GM23248 (cell line): ENCODE results near the gene MB. TPM values are rescaled to one million over a fixed set of nuclear protein-coding genes. Genes with fewer than 3 reads are reported as not detected.

Experiments
- DNase-seq: peaks from one replicate; pipeline ENCODE4 v3.0.0-alpha.2; 2015
- H2AFZ ChIP-seq: fragments of 200-600 bp; sonication (generic); 2 replicates; pipeline ENCODE4 v1.6.1; 2016; ENCODE audit warnings: antibody characterized with exemption
- H3F3A ChIP-seq: fragments of 200-600 bp; sonication (generic); 2 replicates; pipeline ENCODE4 v1.6.1; 2016; ENCODE audit warnings: mild to moderate bottlenecking, antibody characterized with exemption, mixed run types; ENCODE audit not compliant: insufficient read depth
- H3K27ac ChIP-seq: fragments of 200-600 bp; sonication (generic); 2 replicates; pipeline ENCODE4 v1.5.1; 2016; ENCODE audit warnings: mild to moderate bottlenecking
- H3K27me3 ChIP-seq: fragments of 200-600 bp; sonication (generic); replicated peaks from 2 replicates; pipeline ENCODE4 v1.6.1; 2016; ENCODE audit warnings: mild to moderate bottlenecking; ENCODE audit not compliant: insufficient read depth
- H3K36me3 ChIP-seq: fragments of 200-600 bp; sonication (generic); 2 replicates; pipeline ENCODE4 v1.6.1; 2016; ENCODE audit warnings: low read depth, mild to moderate bottlenecking
- H3K4me1 ChIP-seq: fragments of 200-600 bp; sonication (generic); 2 replicates; pipeline ENCODE4 v1.6.1; 2016; ENCODE audit warnings: mild to moderate bottlenecking; ENCODE audit not compliant: insufficient read depth
- H3K4me2 ChIP-seq: fragments of 200-600 bp; sonication (generic); one replicate; pipeline ENCODE4 v1.6.1; 2016; ENCODE audit warnings: mild to moderate bottlenecking; ENCODE audit not compliant: unreplicated experiment
- H3K4me3 ChIP-seq: fragments of 200-600 bp; sonication (generic); 2 replicates; pipeline ENCODE4 v1.5.1; 2016; ENCODE audit warnings: mild to moderate bottlenecking
- H3K79me2 ChIP-seq: fragments of 200-600 bp; sonication (generic); 2 replicates; pipeline ENCODE4 v1.6.1; 2016; ENCODE audit warnings: mild to moderate bottlenecking; ENCODE audit not compliant: insufficient read depth
- H3K9ac ChIP-seq: fragments of 200-600 bp; sonication (generic); 2 replicates; pipeline ENCODE4 v1.6.1; 2016; ENCODE audit warnings: mild to moderate bottlenecking
- H3K9me2 ChIP-seq: fragments of 200-600 bp; sonication (generic); 2 replicates; pipeline ENCODE4 v1.6.1; 2016; ENCODE audit warnings: mixed run types, mild to moderate bottlenecking, moderate library complexity; ENCODE audit not compliant: insufficient read depth
- H3K9me3 ChIP-seq: fragments of 200-600 bp; sonication (generic); one replicate; pipeline ENCODE4 v1.6.1; 2017; ENCODE audit warnings: low read depth
- H4K20me1 ChIP-seq: fragments of 200-600 bp; sonication (generic); 2 replicates; pipeline ENCODE4 v1.6.0; 2016; ENCODE audit not compliant: insufficient read depth
- EZH2 ChIP-seq: fragments of 200-600 bp; sonication (generic); IDR thresholded peaks from 2 replicates; pipeline ENCODE4 v1.6.1; 2018; ENCODE audit warnings: antibody characterized with exemption, mild to moderate bottlenecking; ENCODE audit not compliant: insufficient read depth, poor library complexity, severe bottlenecking
- EZH2phosphoT487 ChIP-seq: fragments of 200-600 bp; sonication (generic); IDR thresholded peaks from 2 replicates; pipeline ENCODE4 v1.6.1; 2018; ENCODE audit warnings: antibody characterized with exemption, moderate library complexity, mild to moderate bottlenecking, low read depth; ENCODE audit not compliant: insufficient read depth
- WGBS, 2 experiments: methylation state at CpG; one replicate each; pipeline ENCODE4 v1.1.6; 2015 to 2017; ENCODE audit warnings: low lambda C conversion rate in 2 of 2, low coverage in 1 of 2; ENCODE audit errors: missing lambda C conversion rate in 2 of 2; 5-methylcytosine and 5-hydroxymethylcytosine counted together
- in situ Hi-C: fragments of 300-500 bp; cut with MboI; formaldehyde crosslinking; loops from 2 replicates; pipeline ENCODE4 v1.15.0; 2020
- polyA plus RNA-seq: library from polyadenylated mRNA; unstranded; fragments of >200 nt; fragmentation: Nextera tagmentation; extraction: Ambion mirVana; gene quantifications from 2 replicates; pipeline ENCODE4 v1.2.1, GENCODE V29; 2016
- total RNA-seq: library from RNA; depleted of rRNA; stranded (reverse); fragments of >200 nt; shearing (Covaris generic); gene quantifications from 2 replicates; pipeline ENCODE4 v1.2.3, GENCODE V29; 2014

Gene MB
- total and polyA plus RNA-seq, 2 experiments from 2014 or later = not detected

- Histone ChIP-seq H3K79me2 (no peaks in the 10 kb centered on the region), H3K27ac (no peak overlapping the region), H3K9ac (no peak overlapping the region), H2AFZ (no peak overlapping the region), H3K4me2 (no peak overlapping the region), H3K9me3 (no peaks in the 10 kb centered on the region), H3K4me3 (no peak overlapping the region), H3K36me3 (no peaks in the 10 kb centered on the region), H3K27me3 (peaks cover 7% of the 10 kb centered on the region; the same call in 1 of the 2 replicates), H3F3A (no peaks in the 10 kb centered on the region), H3K9me2 (no peaks in the 10 kb centered on the region), H4K20me1 (no peaks in the 10 kb centered on the region), H3K4me1 (0 out of 2 replicates have a peak, but pooled peaks cover 5% of the 10 kb centered on the region)
- DNase-seq = no peak
- 87 to 90% methylated on average over 6 of the region's 6 CpGs for WGBS, 2 experiments
- TF ChIP-seq EZH2 (no peak), EZH2phosphoT487 (no peak)
- in situ Hi-C loops = no loop called here
Observed at GRCh38 chr22:35611200-35611890, 5.8 kb downstream of the MB start.

- no peak overlapping the region for H2AFZ ChIP-seq
- H3K36me3 ChIP-seq = no peaks in the 10 kb centered on the region
- no peaks in the 10 kb centered on the region for H3K79me2 ChIP-seq
- 0 out of 2 replicates have a peak, but pooled peaks cover 5% of the 10 kb centered on the region for H3K4me1 ChIP-seq
- H3K27me3 ChIP-seq = peaks cover 7% of the 10 kb centered on the region; the same call in 1 of the 2 replicates
- in situ Hi-C loops = no loop called here
- H3K9ac ChIP-seq = no peak overlapping the region
- no peak overlapping the region for H3K4me3 ChIP-seq
- no peak overlapping the region for H3K4me2 ChIP-seq
- no peaks in the 10 kb centered on the region for H3K9me3 ChIP-seq
- H3F3A ChIP-seq = no peaks in the 10 kb centered on the region
- no peak for DNase-seq
- H3K9me2 ChIP-seq = no peaks in the 10 kb centered on the region
- H3K27ac ChIP-seq = no peak overlapping the region
- no peak for TF ChIP-seq EZH2
- 56 to 61% methylated on average over 10 of the region's 10 CpGs for WGBS, 2 experiments
- no peaks in the 10 kb centered on the region for H4K20me1 ChIP-seq
Observed at GRCh38 chr22:35610741-35611140, 6.4 kb downstream of the MB start.

GRCh38 chr22:35609761-35610160, 7.4 kb downstream of the MB start:
- Histone ChIP-seq H4K20me1 (no peaks in the 10 kb centered on the region), H3K9me3 (no peaks in the 10 kb centered on the region), H3K4me1 (no peaks in the 10 kb centered on the region), H3K4me3 (no peak overlapping the region), H3K4me2 (no peak overlapping the region), H3K9me2 (no peaks in the 10 kb centered on the region), H3K27ac (no peak overlapping the region), H2AFZ (no peak overlapping the region), H3K27me3 (peaks cover 7% of the 10 kb centered on the region; the same call in 1 of the 2 replicates), H3K79me2 (no peaks in the 10 kb centered on the region), H3K36me3 (no peaks in the 10 kb centered on the region), H3K9ac (no peak overlapping the region), H3F3A (no peaks in the 10 kb centered on the region)
- DNase-seq = no peak
- TF ChIP-seq EZH2phosphoT487 (no peak), EZH2 (no peak)
- in situ Hi-C loops = no loop called here
- 79 to 81% methylated on average over 4 of the region's 4 CpGs for WGBS, 2 experiments

GRCh38 chr22:35609261-35609660, 7.9 kb downstream of the MB start:
- Histone ChIP-seq H3F3A (no peaks in the 10 kb centered on the region), H3K36me3 (no peaks in the 10 kb centered on the region), H3K4me2 (no peak overlapping the region), H3K27me3 (peaks cover 7% of the 10 kb centered on the region; the same call in 1 of the 2 replicates), H3K4me1 (no peaks in the 10 kb centered on the region), H3K27ac (no peak overlapping the region), H4K20me1 (no peaks in the 10 kb centered on the region), H3K4me3 (no peak overlapping the region), H2AFZ (no peak overlapping the region), H3K9me3 (no peaks in the 10 kb centered on the region), H3K9ac (no peak overlapping the region), H3K79me2 (no peaks in the 10 kb centered on the region), H3K9me2 (no peaks in the 10 kb centered on the region)
- in situ Hi-C loops = no loop called here
- DNase-seq = no peak
- WGBS, 2 experiments = 85 to 87% methylated on average over 9 of the region's 9 CpGs
- TF ChIP-seq EZH2 = no peak
- TF ChIP-seq EZH2phosphoT487 = no peak

- Histone ChIP-seq H4K20me1 (no peaks in the 10 kb centered on the region), H3K27ac (no peak overlapping the region), H2AFZ (no peak overlapping the region), H3K9ac (no peak overlapping the region), H3K36me3 (no peaks in the 10 kb centered on the region), H3K4me3 (no peak overlapping the region), H3K9me2 (no peaks in the 10 kb centered on the region), H3K27me3 (peaks cover 7% of the 10 kb centered on the region; the same call in 1 of the 2 replicates), H3K4me2 (no peak overlapping the region), H3K4me1 (no peaks in the 10 kb centered on the region), H3K9me3 (no peaks in the 10 kb centered on the region), H3F3A (no peaks in the 10 kb centered on the region), H3K79me2 (no peaks in the 10 kb centered on the region)
- in situ Hi-C loops = no loop called here
- TF ChIP-seq EZH2 (no peak), EZH2phosphoT487 (no peak)
- 65 to 71% methylated on average over 11 of the region's 11 CpGs for WGBS, 2 experiments
- no peak for DNase-seq
Observed at GRCh38 chr22:35608088-35608487, 9.0 kb downstream of the MB start.
